Fibroblast of lung (primary cell): ENCODE measurements around the gene RPS24.

Experiments used
- CTCF ChIP-seq, 2 donors: IDR thresholded peaks in 1 of 2; conservative IDR thresholded peaks in 1 of 2; 1 replicate in 1 of 2; 2 replicates in 1 of 2; pipeline ENCODE4 v1.5.1; 2011 to 2012; ENCODE audit warnings: low read length in 2 of 2, control low read depth in 1 of 2, inconsistent platforms in 1 of 2, low read depth in 1 of 2, mild to moderate bottlenecking in 1 of 2
- EZH2 ChIP-seq: IDR thresholded peaks from 2 replicates; pipeline ENCODE4 v1.5.1; 2012; ENCODE audit warnings: low read length, control low read depth, mild to moderate bottlenecking; ENCODE audit errors: missing control alignments

GRCh38 chr10:77993620-77994019 lies 40.0 kb upstream of the RPS24 start:
- TF ChIP-seq CTCF (conservative IDR thresholded peaks at IDR 0.05 in 1 of 2, IDR thresholded peaks at IDR 0.05 in 1 of 2; ENCODE audit: low read depth in 1 of 2, low read length in 2 of 2) = no peak
- TF ChIP-seq EZH2 = no peak
